Left ventricle myocardium superior (tissue), 1 donor: Measurements from ENCODE around the gene RABAC1. TPM values are rescaled to one million over a fixed set of nuclear protein-coding genes. Genes with fewer than 3 reads are reported as not detected.
"Not testable (repeated sequence)": the region's sequence is repeated elsewhere in the genome, so short reads cannot be mapped to it uniquely, and the experiment has no call there.

Experiments
- ATAC-seq: fragments of 200-7000 bp; cut with Tn5 transposase; one replicate; pipeline ENCODE4 v1.9.1; 2020; ENCODE audit warnings: mild to moderate bottlenecking, moderate library complexity
- DNase-seq: peaks from one replicate; pipeline ENCODE4 v3.0.0-alpha.2; 2020
- intact Hi-C: fragments of 100-400 bp; cut with micrococcal nuclease; formaldehyde crosslinking; loops from one replicate; pipeline ENCODE4 v1.11.0; 2022
- long read RNA-seq: library from polyadenylated mRNA; unstranded; transcript quantifications from one replicate; pipeline ENCODE4 v2.0.0, GENCODE V29; 2021
- total RNA-seq: library from RNA; stranded (reverse); fragmentation: NEBNext Ultra II Directional; extraction: Animal tissue kit (Norgen Biotek cat#: 25700); gene quantifications from one replicate; pipeline ENCODE4 v1.2.1, GENCODE V29; 2021
- donor health status: DM: no; HTN: yes; CAD: no; lungs with severe emphysema.

Gene RABAC1
- total RNA-seq, result 61.0 TPM
- long read RNA-seq, transcript RABAC1-204 (1 exons, 662 nt), result minor isoform, 8 of 102 reads
- long read RNA-seq, transcript RABAC1-201 (5 exons, 821 nt), result major isoform, 84 of 102 reads
- long read RNA-seq, partial matches to known transcripts, result 2 of 102 reads
- long read RNA-seq, other reads (novel, unspliced or antisense), result 7 of 102 reads

DNA sequence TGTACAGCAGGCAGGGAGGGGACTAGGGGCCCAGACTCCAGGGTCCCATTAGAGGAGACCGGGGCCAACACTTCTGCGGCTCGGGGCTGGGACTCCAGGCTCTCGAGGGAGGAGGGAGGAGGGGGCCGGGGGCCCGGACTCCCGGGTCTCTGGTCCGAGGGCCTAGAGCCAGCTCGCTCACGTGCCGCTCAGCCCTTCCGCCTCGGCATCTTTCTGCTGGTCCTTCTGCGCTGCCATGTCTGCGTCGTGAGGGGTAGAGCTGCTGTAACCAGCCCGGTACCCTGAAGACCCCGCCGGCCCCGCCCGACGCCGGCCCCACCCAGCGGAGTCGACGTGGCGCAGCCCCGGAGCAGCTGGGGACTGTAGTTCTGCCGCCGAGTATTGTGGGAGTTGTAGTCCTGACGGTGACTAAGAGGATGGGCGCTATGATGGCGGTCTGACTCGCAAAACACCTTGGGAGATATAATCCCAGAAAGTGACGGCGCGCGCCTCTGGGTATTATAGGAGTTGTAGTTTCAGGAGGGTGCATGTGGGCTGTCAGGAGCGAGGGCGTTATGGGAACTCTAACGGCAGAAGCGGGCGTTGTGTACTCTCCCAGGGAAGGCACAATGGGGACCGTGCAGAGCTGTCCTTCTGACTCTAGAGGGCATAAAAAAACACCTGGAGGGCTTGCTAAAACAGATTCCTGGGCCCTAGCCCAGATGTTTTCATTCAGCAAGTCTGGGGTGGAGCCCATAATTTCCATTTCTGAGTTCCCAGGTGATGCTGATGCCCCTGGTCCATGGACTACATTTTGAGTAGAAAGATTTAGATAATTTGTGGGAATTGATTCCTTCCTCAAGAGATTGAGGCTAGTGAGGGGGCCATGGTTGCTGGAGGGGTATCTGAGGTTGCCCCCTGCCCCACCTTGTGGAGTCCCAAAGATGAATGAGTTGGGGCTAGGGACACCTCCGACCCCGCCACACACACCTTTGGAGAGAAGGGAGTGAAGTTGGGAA, at the start of gene RABAC1:
TSS of gene RABAC1 (minus strand) at position 266 of the 998 bp plus-strand sequence. CDS start at position 237, 29 bp downstream.
- ATAC-seq, result peak; percentile 93
- intact Hi-C loops, result no loop called here

GRCh38 chr19:42006569-42006968, 47.4 kb upstream of the RABAC1 start:
- intact Hi-C loops, result no loop called here
- DNase-seq (no peak), ATAC-seq (no peak)

More for the DNA sequence above, at the start of gene RABAC1:
- peak; percentile 90 for DNase-seq

DNA sequence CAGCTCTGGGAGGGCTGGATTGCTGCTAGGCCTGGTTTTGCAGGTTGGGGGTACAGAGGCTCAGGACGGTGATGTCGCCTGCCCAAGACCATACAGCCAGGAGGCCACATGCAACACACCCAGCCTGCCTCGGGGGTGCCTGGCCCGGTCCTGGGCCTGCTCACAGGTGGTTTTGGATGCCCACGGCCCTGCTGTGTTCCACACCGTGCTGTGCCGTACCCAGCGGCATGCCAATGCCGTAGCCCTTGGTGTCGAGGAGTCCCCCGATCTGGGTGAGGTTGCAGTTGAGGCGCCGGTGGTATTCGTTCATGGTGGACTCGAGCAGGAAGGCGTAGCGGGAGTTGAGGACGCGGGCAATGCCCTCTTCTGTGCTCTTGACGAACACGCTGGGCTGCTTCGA, 46.4 kb upstream of the RABAC1 start:
- DNase-seq (no peak), ATAC-seq (no peak)
- intact Hi-C loops, result no loop called here

GRCh38 chr19:42003506-42004294, 44.6 kb upstream of the RABAC1 start:
- peak; percentile 20 for DNase-seq
- no peak for ATAC-seq
- intact Hi-C loops, result no loop called here

- intact Hi-C loops, result no loop called here
- ATAC-seq (no peak), DNase-seq (peak; percentile 22)
These were observed 40.7 kb upstream of the RABAC1 start for GRCh38 chr19:41999878-42000208.

GRCh38 chr19:41999071-41999877, 40.2 kb upstream of the RABAC1 start:
- ATAC-seq, result no peak
- peak; percentile 13 for DNase-seq
- intact Hi-C loops, result no loop called here

DNA sequence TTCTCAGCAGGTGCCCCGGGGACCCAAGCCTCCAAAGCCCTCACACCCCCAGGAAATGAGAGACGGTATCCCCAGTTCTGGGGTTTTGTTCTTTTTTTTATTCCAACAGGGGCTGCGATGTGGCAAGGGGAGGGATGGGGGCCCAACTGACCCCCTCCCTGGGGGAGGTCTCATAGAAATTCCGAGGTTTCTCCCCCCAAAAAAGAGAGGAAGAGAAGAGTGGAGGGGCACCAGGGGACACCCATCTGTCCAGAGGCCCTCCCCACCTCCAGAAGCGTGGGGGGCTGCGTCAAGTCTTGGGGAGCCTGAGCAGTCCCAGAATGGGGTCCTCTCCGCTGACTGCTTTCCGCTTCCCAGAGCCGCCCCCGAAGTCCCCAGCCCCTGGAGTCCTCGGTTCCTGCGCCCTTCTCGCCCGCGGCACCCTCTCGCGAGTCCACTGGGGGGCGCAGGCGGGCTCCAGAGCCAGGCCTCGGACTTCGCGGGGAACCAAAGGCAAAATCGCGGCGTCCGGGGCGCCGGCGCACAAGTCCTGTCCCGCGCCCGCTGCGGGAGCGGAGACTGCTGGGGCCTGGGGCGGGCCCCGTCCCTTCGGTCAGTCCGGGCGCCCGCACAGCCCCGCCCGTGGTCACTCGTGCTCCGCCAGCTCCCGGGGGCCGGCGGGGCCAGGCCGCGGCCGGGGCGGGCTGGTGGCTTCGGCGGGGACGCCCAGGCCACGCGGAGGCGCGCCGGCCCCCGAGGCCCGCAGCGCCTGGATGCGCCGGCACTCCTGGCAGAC, 39.3 kb upstream of the RABAC1 start:
- ATAC-seq (peak; percentile 14), DNase-seq (peak; percentile 73)
- intact Hi-C loops, result no loop called here

DNA sequence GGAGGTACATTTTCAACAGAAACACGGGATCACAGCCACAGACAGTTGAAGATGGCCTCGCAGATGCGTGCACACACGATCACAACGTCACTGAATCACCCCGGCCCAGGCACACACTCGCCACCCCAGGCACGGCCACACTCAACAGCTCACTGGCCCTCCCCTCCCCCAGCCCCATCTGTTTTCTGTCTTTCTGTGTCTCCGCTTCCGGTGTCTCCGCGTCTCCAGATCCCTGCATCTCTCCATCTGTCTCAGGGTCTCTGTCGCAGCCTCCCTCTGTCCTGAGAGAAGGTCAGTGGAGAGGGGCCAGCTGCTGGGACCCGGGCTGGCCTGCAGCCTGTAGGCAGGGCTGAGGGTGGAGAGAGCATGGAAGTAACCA, 38.7 kb upstream of the RABAC1 start:
- intact Hi-C loops, result no loop called here
- ATAC-seq, result no peak
- no peak for DNase-seq

GRCh38 chr19:41997121-41997850, 38.2 kb upstream of the RABAC1 start:
- DNase-seq, result peak; percentile 78
- intact Hi-C loops, result no loop called here
- ATAC-seq, result peak; percentile 24

- DNase-seq (peak; percentile 10), ATAC-seq (no peak)
- intact Hi-C loops, result no loop called here
These were observed 37.1 kb upstream of the RABAC1 start for GRCh38 chr19:41995959-41996797.

- ATAC-seq (no peak), DNase-seq (peak; percentile 12)
- intact Hi-C loops, result no loop called here
These were observed 36.2 kb upstream of the RABAC1 start for GRCh38 chr19:41994994-41995958.

- no peak for DNase-seq
- ATAC-seq, result no peak
- intact Hi-C loops, result no loop called here
These were observed 35.4 kb upstream of the RABAC1 start for GRCh38 chr19:41994521-41994971.

- peak; percentile 74 for ATAC-seq
- intact Hi-C loops, result no loop called here
- peak; percentile 87 for DNase-seq
These were observed 34.7 kb upstream of the RABAC1 start, which contains the start of gene ATP1A3 for GRCh38 chr19:41993612-41994483. Gene ATP1A3 (minus strand): TSS chr19:41994230. CDS start chr19:41994076, 154 bp downstream.

- peak; percentile 2 for ATAC-seq
- peak; percentile 60 for DNase-seq
- intact Hi-C loops, result not testable (repeated sequence)
These were observed 32.9 kb upstream of the RABAC1 start for GRCh38 chr19:41991925-41992569.
